Central memory CD8-positive, alpha-beta T cell (primary cell): Measurements from ENCODE around the gene ZNF787.
A peak's percentile ranks its signal among the peaks of the same experiment; 100 is the strongest.
"Not testable (repeated sequence)": the region's sequence is repeated elsewhere in the genome, so short reads cannot be mapped to it uniquely, and the experiment has no call there.

Experiments
- ATAC-seq: fragments of 150-1000 bp; cut with Tn5 transposase; replicated peaks from 2 replicates; pipeline ENCODE4 v1.10.0; 2022; ENCODE audit warnings: mild to moderate bottlenecking, moderate FRiP score, moderate number of reproducible peaks; ENCODE audit not compliant: poor library complexity, severe bottlenecking; ENCODE audit errors: extremely low read depth
- DNase-seq, 2 donors: peaks; one replicate each; pipeline ENCODE4 v3.0.0; 2021; ENCODE audit warnings: low spot score in 2 of 2
- H3K27ac Mint-ChIP-seq: one replicate; pipeline ENCODE4 v1.8.0; 2022; ENCODE audit warnings: low read depth, mild to moderate bottlenecking, moderate library complexity, mixed read lengths
- H3K27me3 Mint-ChIP-seq: one replicate; pipeline ENCODE4 v1.8.0; 2022; ENCODE audit warnings: mixed read lengths
- H3K36me3 Mint-ChIP-seq: one replicate; pipeline ENCODE4 v1.8.0; 2022; ENCODE audit warnings: mild to moderate bottlenecking, moderate library complexity, mixed read lengths; ENCODE audit not compliant: insufficient read depth
- H3K4me1 Mint-ChIP-seq: one replicate; pipeline ENCODE4 v1.8.0; 2022; ENCODE audit warnings: mixed read lengths
- H3K4me3 Mint-ChIP-seq: one replicate; pipeline ENCODE4 v1.8.0; 2022; ENCODE audit warnings: mild to moderate bottlenecking, moderate library complexity, mixed read lengths
- H3K9me3 Mint-ChIP-seq: one replicate; pipeline ENCODE4 v1.8.0; 2022; ENCODE audit warnings: mixed read lengths

ZNF787 gene

DNA sequence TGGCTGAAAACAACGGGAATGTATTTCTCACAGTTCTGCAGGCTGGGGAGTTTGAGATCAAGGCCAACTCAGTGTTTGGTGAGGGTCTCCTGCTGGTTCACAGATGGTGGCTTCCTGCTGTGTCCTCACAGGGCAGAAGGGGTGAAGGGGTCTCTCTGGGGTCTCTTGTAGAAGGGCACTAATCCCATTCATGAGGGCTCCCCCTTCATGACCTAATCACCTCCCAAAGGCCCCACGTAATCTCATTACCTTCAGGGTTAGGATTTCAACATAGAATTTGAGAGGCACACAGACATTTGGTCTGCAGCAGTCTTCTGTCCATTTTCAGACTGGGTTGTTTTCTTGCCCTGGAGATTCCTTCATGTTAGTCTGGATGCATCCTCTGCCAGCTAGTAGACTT, 31.5 kb upstream of the ZNF787 start:
- Mint-ChIP-seq H3K36me3 (no peaks in the 10 kb centered on the region), H3K4me3 (no peak overlapping the region), H3K27me3 (no peaks in the 10 kb centered on the region), H3K27ac (no peak overlapping the region), H3K9me3 (no peaks in the 10 kb centered on the region), H3K4me1 (peaks cover 6% of the 10 kb centered on the region)
- ATAC-seq (no peak), DNase-seq (no peak)

DNA sequence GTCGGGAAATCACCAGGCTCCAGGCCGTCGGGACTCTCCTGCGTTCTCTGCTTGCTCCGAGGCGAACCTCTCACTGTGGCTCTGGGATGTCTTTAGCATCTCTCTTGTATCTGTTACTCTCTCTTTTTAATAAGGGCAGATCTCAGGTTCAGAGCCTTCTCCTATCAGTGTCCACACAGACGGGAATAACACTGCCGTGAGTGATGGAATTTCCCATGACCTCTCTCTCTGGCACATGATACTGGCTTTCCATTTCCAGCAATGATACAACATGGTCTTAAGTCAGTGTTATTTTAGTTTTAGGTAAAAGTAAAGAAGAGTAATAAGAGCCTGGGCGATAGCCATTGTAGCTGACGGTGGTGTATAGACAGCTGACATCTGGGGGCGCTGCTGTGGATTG, 29.3 kb upstream of the ZNF787 start:
- Mint-ChIP-seq H3K36me3 (no peaks in the 10 kb centered on the region), H3K4me3 (no peak overlapping the region), H3K27ac (no peak overlapping the region), H3K27me3 (no peaks in the 10 kb centered on the region), H3K9me3 (no peaks in the 10 kb centered on the region), H3K4me1 (peaks cover 6% of the 10 kb centered on the region)
- ATAC-seq: no peak
- DNase-seq: no peak

DNA sequence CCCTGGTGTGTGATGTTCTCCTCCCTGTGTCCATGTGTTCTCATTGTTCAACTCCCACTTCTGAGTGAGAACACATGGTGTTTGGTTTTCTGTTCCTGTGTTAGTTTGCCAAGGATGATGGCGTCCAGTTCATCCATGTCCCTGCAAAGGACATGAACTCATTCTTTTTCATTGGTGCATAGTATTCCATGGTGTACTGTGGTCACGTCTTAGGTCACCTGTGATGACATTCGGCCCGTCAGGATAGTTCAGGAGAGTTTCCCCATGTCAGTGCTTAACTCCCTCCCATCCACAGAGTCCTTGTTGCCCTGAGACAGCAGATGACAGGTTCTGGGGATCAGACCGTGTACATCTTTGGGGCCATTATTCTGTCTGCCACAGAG, 28.6 kb upstream of the ZNF787 start:
- DNase-seq: no peak
- Mint-ChIP-seq H3K4me3 (no peak overlapping the region), H3K27me3 (no peaks in the 10 kb centered on the region), H3K9me3 (no peaks in the 10 kb centered on the region), H3K36me3 (no peaks in the 10 kb centered on the region), H3K27ac (no peak overlapping the region), H3K4me1 (peaks cover 6% of the 10 kb centered on the region)
- ATAC-seq: no peak

DNA sequence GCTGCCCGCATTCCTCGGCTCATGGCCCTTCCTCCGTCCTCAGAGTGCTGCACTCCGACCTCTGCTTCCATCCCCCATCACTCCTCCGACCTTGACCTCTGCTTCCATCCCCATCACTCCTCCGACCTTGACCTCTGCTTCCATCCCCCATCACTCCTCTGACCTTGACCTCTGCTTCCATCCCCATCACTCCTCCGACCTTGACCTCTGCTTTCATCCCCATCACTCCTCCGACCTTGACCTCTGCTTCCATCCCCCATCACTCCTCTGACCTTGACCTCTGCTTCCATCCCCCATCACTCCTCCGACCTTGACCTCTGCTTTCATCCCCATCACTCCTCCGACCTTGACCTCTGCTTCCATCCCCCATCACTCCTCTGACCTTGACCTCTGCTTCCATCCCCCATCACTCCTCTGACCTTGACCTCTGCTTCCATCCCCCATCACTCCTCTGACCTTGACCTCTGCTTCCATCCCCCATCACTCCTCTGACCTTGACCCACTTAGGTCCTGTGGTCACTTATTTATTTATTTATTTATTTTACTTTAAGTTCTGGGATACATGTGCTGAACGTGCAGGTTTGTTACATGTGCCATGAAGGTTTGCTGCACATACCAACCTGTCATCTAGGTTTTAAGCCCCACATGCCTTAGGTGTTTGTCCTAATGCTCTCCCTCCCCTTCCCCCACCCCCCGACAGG, 28.0 kb upstream of the ZNF787 start:
- H3K36me3 Mint-ChIP-seq, H3K4me3 Mint-ChIP-seq, ATAC-seq, H3K9me3 Mint-ChIP-seq, H3K27me3 Mint-ChIP-seq, H3K27ac Mint-ChIP-seq, DNase-seq: not testable (repeated sequence)
- H3K4me1 Mint-ChIP-seq: peaks cover 10% of the 10 kb centered on the region

DNA sequence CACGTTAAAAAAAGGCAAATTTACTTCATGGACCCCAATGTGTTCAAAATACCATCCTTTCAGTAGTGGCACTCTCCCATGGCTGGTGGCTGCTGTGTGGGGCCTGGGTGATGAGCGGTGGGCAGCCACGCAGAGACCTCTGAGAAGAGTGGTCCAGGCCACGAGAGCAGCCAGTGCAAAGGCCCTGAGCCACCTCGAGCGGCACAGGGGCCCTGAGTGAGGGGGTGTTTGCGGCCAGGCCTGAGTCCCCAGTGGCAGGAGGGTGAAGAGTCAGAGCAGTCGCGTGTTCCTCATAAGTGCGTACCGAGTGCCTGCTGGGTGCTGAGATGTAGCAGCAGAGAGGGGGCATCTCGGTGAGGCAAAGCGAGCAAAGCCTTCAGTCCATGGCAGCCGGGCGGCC, 27.0 kb upstream of the ZNF787 start:
- no peaks in the 10 kb centered on the region for H3K27me3 Mint-ChIP-seq
- no peak overlapping the region for H3K27ac Mint-ChIP-seq
- no peaks in the 10 kb centered on the region for H3K36me3 Mint-ChIP-seq
- H3K9me3 Mint-ChIP-seq: no peaks in the 10 kb centered on the region
- no peak overlapping the region for H3K4me3 Mint-ChIP-seq
- DNase-seq: no peak
- no peak for ATAC-seq
- peaks cover 12% of the 10 kb centered on the region for H3K4me1 Mint-ChIP-seq

DNA sequence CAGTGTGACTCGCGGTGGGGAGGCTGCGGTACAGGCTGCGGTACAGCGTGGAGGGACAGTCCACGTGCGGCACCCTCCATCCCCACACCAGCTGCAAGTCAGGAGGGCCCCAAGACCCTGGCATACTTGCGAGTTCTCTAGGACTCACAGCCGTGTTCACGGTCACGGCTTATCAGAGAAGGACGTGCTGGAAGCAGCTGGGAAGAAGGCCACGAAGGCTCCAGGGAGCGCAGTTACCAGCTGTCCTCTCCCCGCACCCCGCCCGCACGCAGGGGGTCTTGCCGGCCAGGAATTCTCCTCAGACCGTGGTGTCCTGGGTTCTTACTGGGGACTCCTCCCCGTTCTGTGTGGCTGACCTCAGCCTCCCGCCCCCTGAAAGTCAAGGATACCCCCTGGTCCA, 26.2 kb upstream of the ZNF787 start:
- Mint-ChIP-seq H3K9me3 (no peaks in the 10 kb centered on the region), H3K4me3 (no peak overlapping the region), H3K4me1 (peaks cover 17% of the 10 kb centered on the region), H3K27ac (no peak overlapping the region), H3K27me3 (no peaks in the 10 kb centered on the region), H3K36me3 (no peaks in the 10 kb centered on the region)
- no peak for ATAC-seq
- no peak for DNase-seq

DNA sequence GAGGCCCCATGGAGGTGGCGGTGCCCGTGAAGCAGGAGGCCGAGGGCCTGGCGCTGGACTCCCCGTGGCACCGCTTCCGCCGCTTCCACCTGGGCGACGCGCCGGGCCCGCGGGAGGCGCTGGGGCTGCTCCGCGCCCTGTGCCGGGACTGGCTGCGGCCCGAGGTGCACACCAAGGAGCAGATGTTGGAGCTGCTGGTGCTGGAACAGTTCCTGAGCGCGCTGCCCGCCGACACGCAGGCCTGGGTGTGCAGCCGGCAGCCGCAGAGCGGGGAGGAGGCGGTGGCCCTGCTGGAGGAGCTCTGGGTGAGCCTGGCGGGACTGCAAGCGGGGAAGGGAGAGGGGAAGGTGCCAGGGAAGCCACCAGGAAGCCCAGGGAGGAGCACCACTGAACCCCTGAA, 25.8 kb upstream of the ZNF787 start:
- ATAC-seq: no peak
- no peaks in the 10 kb centered on the region for H3K27me3 Mint-ChIP-seq
- no peak overlapping the region for H3K27ac Mint-ChIP-seq

DNA sequence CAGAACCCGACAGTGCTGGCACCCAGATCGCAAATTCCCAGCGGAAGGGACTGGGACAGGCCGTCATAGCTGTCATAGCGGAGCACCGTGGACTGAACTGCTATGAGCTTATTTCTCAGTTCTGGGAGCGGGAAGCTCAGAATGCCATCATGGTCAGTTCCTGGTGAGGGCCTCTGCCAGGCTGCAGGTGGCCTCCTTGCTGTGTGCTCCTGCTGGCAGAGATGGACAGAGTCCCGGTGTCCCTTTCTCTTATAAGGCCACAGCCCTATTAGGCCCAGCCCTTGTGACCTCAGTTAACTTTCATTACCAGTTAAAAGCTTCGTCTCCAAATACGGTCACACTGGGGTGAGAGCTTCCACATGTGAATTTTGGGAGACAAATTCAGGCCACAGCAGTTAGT, 24.6 kb upstream of the ZNF787 start:
- Mint-ChIP-seq H3K27me3 (no peaks in the 10 kb centered on the region), H3K9me3 (no peaks in the 10 kb centered on the region), H3K27ac (no peak overlapping the region), H3K4me1 (peaks cover 29% of the 10 kb centered on the region), H3K4me3 (no peak overlapping the region), H3K36me3 (peaks cover 1% of the 10 kb centered on the region)
- DNase-seq (no peak), ATAC-seq (no peak)

More for the DNA sequence above, 25.8 kb upstream of the ZNF787 start:
- Mint-ChIP-seq H3K9me3 (no peaks in the 10 kb centered on the region), H3K4me1 (peaks cover 20% of the 10 kb centered on the region), H3K36me3 (no peaks in the 10 kb centered on the region), H3K4me3 (no peak overlapping the region)
- DNase-seq: no peak

DNA sequence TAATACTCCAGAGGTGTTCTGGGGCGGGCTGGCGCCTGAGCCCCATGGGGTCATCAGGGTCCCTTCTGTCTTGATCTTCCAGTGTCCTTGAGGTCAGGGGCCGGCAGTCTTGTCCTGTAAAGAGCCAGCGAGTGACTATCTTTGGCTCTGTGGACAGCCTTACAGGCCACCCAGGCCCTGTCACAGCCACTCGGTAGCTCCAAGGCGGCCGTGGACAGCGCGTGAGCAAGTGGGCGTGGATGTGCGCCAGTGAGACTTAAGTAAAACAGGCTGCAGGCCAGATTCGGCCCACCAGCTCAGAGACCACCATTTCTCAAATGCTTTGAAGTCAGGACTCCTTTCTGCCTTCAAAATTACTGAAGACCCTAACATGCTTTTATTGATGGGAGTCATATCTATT, 23.7 kb upstream of the ZNF787 start:
- Mint-ChIP-seq H3K36me3 (peaks cover 3% of the 10 kb centered on the region), H3K27ac (peak overlapping the region; percentile 69), H3K27me3 (no peaks in the 10 kb centered on the region), H3K9me3 (no peaks in the 10 kb centered on the region), H3K4me1 (peaks cover 38% of the 10 kb centered on the region), H3K4me3 (no peak overlapping the region)
- ATAC-seq: no peak
- no peak for DNase-seq

DNA sequence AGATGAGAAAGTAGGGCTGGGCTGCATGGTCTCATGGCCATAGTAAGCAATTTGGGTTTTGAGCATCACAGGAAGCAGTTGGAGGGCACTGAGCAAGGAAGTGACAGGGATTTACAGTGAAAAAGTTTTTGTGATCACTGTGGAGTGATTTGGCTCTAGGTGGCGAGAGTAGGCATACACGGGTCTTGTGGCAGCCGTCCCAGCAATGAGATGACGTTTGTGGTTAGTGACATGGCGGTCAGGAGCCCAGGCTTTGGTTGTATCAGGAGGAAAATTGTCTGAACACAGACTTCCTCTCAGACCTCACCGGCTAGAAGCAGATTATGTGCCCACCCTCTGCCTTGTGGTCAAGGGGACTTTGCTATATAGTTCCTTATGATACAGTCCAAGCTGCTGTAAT, 23.3 kb upstream of the ZNF787 start:
- H3K9me3 Mint-ChIP-seq: no peaks in the 10 kb centered on the region
- H3K4me3 Mint-ChIP-seq: no peak overlapping the region
- no peak for DNase-seq
- H3K4me1 Mint-ChIP-seq: peaks cover 41% of the 10 kb centered on the region
- peak overlapping the region; percentile 69 for H3K27ac Mint-ChIP-seq
- no peaks in the 10 kb centered on the region for H3K27me3 Mint-ChIP-seq
- H3K36me3 Mint-ChIP-seq: peaks cover 3% of the 10 kb centered on the region
- ATAC-seq: no peak

DNA sequence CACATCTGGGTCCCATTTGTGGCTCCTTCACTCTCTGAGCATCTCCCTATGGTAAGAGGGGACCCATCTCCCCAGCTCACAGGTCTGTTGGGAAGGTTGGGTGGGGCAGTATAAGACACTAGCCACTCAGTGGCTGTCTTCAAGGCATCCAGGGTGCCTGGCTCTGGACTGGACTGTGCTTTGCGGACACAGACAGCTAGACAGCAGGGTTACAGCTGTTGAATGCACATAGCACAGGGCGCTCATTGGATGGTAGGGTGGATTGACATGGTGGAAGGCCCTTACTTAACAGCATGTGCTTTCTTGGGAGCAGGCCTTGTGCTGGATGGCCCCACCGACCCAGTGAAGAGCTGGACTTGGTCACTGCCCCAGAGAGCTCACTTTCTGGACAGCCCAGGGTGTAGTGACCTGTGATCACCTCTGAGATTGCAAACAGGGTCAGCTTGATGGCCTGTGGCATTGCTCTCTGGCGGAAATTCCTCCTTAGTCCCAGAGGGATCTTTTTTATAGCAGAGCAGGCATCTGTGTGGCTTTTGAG, 21.9 kb upstream of the ZNF787 start:
- peaks cover 41% of the 10 kb centered on the region for H3K4me1 Mint-ChIP-seq
- H3K27me3 Mint-ChIP-seq: no peaks in the 10 kb centered on the region
- ATAC-seq (no peak), DNase-seq (no peak)
- H3K4me3 Mint-ChIP-seq: peak overlapping the region; percentile 93
- H3K9me3 Mint-ChIP-seq: no peaks in the 10 kb centered on the region
- peaks cover 3% of the 10 kb centered on the region for H3K36me3 Mint-ChIP-seq
- H3K27ac Mint-ChIP-seq: no peak overlapping the region

DNA sequence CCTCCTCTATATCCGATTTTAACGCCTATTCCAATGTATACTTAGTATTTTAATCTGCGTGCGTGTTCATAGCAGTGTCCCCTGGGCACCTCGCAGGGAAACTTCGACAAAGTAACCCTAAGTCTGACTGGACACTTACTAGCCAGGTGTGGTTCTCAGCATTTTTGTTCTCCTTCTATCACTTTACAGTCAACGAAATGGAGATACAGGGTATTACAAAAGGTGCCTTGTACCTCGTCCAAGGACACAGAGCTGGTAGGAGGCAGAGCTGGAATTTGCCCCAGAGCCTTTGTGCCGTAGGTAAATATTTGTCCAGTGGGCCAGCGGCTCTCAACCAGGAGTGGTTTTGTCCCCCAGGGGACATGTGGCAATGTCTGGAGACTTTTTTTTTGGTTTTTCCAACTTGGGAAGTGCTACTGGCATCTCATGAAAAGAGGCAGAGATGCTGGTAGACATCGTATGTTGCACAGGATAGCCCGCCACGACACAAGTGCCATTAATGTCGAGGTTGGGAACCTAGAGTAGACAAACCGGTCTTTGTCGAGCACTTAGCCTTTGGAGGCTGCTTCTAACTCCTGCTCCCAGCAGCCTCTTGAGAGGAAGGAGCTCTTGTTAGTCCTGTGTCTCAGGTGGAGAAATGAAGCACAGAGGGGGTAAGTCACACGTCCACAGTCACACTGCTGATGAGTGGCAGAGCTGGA, 21.1 kb upstream of the ZNF787 start:
- Mint-ChIP-seq H3K27me3 (no peaks in the 10 kb centered on the region), H3K4me1 (peaks cover 41% of the 10 kb centered on the region), H3K36me3 (peaks cover 3% of the 10 kb centered on the region), H3K27ac (no peak overlapping the region), H3K4me3 (peak overlapping the region; percentile 93), H3K9me3 (no peaks in the 10 kb centered on the region)
- ATAC-seq (no peak), DNase-seq (no peak)

DNA sequence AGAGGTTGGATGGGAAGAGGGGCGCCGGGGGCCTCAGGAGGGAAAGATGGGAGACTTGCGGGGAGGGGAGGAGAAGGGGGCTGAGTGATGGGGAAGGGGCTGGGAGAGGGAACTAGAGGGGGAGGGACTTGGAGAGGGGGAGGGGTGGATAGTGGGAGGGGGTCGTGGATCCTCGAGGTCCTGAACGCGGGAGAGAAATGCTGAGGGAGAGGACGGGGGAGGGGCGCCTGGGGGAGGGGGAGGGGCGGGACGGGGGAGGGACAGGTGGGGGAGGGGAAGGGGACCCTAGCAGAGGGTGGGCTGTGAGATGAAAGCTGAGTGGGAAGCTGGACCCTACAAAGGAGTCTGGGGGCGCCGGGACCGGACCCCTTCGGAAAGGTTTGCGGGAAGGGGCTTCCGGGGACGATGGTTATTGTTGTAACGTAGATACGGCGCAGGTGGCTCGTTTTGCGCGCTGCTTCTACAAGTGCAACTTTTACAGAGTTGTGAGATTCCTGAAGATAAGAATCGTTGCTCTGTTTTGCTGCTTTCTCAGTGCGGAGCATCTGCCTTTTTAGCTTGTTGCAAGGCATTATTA, 20.4 kb upstream of the ZNF787 start:
- H3K27ac Mint-ChIP-seq: peak overlapping the region; percentile 96
- ATAC-seq: no peak
- H3K9me3 Mint-ChIP-seq: no peaks in the 10 kb centered on the region
- no peaks in the 10 kb centered on the region for H3K27me3 Mint-ChIP-seq
- peaks cover 3% of the 10 kb centered on the region for H3K36me3 Mint-ChIP-seq
- H3K4me1 Mint-ChIP-seq: peaks cover 41% of the 10 kb centered on the region
- peak; percentile 25 to 29 for DNase-seq
- peak overlapping the region; percentile 93 for H3K4me3 Mint-ChIP-seq
